ENCODE data around the gene GABRD.

Gene GABRD

DNA sequence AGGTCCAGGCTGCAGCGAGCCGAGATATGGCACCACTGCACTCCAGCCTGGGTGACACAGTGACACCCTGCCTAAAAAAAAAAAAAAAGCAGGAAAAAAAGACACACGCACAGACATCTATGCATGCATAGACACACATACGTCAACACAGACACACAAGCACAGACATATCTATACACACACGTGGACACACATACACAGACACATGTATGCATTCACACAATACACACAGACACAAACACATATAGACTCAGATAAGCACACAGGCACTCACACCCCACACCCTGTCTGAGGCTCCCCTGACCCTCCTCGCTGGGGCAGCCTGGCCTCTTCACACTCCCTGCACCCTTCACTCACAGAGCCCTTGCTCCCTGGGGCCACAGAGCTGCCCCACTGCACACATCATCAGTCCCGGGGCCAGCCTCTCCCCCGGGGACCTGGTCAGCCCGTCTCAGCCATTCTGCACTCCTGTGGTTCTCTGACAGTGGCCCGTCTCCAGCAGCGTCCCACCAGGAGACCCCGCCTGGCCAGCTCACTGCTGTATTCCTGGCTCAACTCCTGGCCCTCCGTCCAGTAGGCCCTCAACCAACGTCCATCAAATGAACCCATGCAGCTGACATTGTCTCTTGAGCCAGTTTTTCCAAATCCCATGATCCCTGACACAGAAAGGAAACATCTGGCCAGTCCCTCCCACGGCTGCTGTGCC lies 26.5 kb downstream of the GABRD start:
- ChIA-PET CTCF (interaction anchor here (0.9 to 3.9 kb wide), 21 partner anchors 10 to 132 kb away, joined by 3 to 28 read pairs (median 6); no protein-coding TSS in a partner anchor), POLR2A (no interaction called here)
- TF ChIP-seq, protein P1, sequence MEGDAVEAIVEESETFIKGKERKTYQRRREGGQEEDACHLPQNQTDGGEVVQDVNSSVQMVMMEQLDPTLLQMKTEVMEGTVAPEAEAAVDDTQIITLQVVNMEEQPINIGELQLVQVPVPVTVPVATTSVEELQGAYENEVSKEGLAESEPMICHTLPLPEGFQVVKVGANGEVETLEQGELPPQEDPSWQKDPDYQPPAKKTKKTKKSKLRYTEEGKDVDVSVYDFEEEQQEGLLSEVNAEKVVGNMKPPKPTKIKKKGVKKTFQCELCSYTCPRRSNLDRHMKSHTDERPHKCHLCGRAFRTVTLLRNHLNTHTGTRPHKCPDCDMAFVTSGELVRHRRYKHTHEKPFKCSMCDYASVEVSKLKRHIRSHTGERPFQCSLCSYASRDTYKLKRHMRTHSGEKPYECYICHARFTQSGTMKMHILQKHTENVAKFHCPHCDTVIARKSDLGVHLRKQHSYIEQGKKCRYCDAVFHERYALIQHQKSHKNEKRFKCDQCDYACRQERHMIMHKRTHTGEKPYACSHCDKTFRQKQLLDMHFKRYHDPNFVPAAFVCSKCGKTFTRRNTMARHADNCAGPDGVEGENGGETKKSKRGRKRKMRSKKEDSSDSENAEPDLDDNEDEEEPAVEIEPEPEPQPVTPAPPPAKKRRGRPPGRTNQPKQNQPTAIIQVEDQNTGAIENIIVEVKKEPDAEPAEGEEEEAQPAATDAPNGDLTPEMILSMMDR (IDR thresholded peaks at IDR 0.05; ENCODE audit: control extremely low read depth, extremely low read depth, low read depth, missing control alignments) = no peak
- DNase-seq (ENCODE audit: extremely low spot score) = no peak

DNA sequence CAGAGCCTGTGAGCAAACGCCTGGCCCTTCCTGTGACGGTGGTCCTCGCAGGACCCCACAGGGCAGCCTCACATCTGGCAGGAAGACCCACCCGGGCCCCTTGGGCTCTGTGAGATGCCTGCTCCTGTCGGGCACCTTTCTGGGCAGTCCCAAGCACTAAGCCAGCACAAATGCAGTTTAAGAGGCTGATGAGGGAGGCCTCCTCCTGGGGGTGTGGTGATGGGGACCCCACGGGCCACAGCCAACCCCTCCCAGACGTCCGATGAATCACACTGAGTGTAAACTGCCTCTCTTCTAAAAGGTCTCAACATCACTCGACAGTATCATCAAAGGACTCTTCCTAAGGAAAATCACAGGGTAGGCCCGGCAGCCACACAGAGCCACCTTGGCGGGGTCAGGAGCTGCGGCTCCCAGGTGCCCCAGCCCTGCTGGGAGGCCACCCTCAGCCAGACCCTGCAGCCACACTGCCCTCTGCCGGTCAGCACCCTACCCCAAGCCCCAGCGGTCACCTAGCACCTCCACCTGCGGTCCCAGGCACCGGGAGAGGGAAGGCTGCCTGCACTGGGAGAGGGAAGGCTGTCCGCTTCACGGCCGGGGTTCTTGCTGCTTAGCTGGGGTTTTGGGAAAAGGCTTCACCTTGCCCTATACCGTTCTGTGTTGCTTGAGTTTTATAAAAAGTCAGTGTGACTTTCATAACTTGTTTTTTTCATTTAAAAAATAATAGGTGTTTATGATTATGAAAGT lies 27.2 kb downstream of the GABRD start:
- TF ChIP-seq, protein P1 (IDR thresholded peaks at IDR 0.05; ENCODE audit: control extremely low read depth, extremely low read depth, low read depth, missing control alignments) = peak; percentile 90
- POLR2A ChIA-PET = no interaction called here
- CTCF ChIA-PET = interaction anchor here (0.9 to 3.9 kb wide), 3 partner anchors 9 to 102 kb away, joined by 3 to 28 read pairs (median 3); no protein-coding TSS in a partner anchor
- DNase-seq (ENCODE audit: extremely low spot score) = peak; percentile 75

DNA sequence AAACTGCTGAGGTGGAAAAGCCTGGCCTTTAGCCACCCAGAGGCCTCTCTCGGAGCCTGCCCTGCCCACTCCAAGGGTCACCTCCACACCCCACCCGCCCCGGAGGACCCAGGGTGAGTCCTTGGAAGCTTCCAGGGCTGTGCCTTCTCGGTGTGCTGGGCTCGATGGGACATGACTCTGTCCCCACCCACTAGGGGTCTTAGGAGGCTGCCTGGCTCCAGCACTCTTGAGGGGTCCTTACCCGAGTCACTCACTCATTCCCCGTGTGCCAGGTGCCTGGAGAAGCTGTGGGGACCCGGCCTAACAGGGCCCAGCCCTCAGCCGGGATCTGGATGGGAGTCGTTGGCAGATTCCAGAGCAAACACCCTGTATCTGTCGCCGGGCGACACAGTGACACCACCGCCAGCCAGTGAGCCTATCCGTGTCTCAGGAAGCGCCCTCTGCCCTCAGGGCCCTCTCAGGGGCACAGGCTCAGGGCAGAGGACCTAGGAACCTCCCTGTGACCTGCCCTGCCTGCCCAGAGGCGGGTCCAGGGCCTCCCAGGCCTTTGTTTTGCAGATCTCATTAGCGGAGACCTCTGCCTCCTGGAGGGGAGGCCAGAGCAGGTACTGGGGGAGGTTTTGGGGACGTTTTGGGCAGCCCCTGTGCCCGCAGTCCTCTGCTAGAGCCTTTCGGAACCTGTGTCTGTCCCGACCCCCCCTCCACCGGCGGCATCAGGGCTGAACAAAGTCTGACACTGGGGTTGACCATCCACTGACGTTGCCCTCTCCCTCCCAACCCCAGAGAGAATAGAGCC lies 28.0 kb downstream of the GABRD start:
- TF ChIP-seq, protein P1 (IDR thresholded peaks at IDR 0.05; ENCODE audit: control extremely low read depth, extremely low read depth, low read depth, missing control alignments) = no peak
- POLR2A ChIA-PET = no interaction called here
- CTCF ChIA-PET = interaction anchor here (1.1 to 3.9 kb wide), 2 partner anchors 8 to 87 kb away, joined by 3 to 28 read pairs; no protein-coding TSS in a partner anchor

DNA sequence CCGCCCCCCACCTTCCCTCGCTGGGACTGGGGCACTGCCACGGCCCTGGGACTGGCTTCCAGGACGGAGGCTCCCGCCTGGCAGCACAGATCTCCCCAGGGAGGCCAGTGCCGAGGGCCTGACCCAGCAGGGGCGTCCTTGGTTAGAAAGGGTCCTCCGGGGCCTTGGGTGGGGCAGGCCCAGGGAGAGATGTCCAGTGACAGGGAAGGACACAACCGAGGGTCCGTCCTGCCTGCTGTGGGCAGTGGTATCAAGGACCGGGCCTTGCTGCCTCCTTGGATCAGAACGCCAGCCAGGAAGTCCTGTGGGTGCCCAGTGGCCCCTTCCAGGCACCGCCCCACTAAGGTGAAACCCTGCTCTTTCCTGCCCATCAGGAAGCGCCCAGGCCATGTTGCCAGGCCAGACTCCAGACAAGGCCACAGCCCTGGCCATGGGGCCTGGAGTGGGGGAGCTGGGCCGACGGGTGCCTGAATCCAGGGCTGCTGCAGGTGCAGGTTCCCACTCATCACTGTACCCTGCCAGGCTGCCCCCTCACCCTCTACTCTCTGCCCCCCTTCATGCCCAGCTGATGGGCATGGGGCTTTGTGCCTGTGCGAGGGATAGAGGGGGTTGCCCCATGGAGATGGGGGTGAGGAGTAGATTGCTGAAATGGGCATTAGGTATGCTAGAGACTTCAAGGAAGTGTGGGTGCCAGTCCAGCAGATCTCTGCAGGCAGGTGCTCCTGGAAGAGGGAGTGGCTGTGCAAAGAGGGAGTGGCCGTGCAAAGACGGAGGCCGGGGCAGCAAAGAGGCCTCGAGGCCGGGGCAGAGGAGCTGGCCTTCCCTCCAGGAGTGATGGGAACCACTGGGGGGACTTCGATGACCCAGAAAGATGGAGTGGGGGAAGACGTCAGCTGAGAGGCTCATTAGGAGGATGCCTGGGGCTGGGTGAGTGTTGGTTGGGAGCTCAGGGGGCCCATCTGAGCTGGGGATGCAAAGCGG lies 28.9 kb downstream of the GABRD start:
- TF ChIP-seq, protein P1 (IDR thresholded peaks at IDR 0.05; ENCODE audit: control extremely low read depth, extremely low read depth, low read depth, missing control alignments) = no peak
- no peak for DNase-seq (ENCODE audit: extremely low spot score)
- POLR2A ChIA-PET = no interaction called here
- CTCF ChIA-PET = no interaction called here

More for the DNA sequence above, 28.0 kb downstream of the GABRD start:
- DNase-seq (ENCODE audit: extremely low spot score) = no peak

DNA sequence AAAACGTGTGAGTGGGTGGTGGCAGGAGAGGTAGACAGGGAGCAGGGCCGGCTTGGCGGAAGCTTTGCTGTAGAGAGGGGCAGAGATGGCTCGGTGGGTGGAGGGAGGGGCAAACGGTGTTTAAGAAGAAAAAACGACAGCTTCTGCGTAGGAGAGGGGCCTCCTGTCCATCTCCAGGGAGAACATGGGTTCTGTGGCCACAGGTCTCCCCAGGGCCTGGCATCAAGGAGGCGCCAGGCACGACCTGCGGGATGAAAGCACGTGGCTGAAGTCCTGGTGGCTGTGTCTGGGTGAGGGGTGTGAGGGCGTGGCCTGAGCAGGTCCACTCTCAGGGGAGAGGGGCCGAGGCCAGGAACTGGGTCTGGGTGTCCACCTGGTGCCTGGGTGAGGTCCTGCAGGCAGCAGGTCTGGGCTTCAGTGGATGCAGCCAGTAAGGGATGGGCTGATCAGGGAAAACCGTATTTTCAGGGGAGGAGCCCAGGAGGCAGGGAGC lies 30.1 kb downstream of the GABRD start:
- CTCF ChIA-PET = no interaction called here
- POLR2A ChIA-PET = no interaction called here
- no peak for DNase-seq (ENCODE audit: extremely low spot score)
- TF ChIP-seq, protein P1 (IDR thresholded peaks at IDR 0.05; ENCODE audit: control extremely low read depth, extremely low read depth, low read depth, missing control alignments) = no peak

Data from GM10248 (cell line).